HL-60 (cell line): Measurements from ENCODE around the gene SPATA6L.

ENCODE experiments used
- DNase-seq, 2 experiments: peaks; one replicate each; pipeline ENCODE4 v3.0.0-alpha.2; 2010 to 2020; ENCODE audit warnings: low read depth in 1 of 2, low spot score in 1 of 2
- H3K27ac ChIP-seq: fragments of 250-450 bp; sonication (Bioruptor Pico); replicated peaks from 2 replicates; pipeline ENCODE4 v1.5.1; 2020; ENCODE audit warnings: mild to moderate bottlenecking, moderate library complexity
- H3K27me3 ChIP-seq: fragments of 250-450 bp; sonication (Bioruptor Pico); 2 replicates; pipeline ENCODE4 v1.5.1; 2021; ENCODE audit warnings: mild to moderate bottlenecking, moderate library complexity; ENCODE audit not compliant: insufficient read depth, poor library complexity, severe bottlenecking
- H3K4me3 ChIP-seq: replicated peaks from 2 replicates; pipeline ENCODE4 v1.5.1; 2011; ENCODE audit warnings: mild to moderate bottlenecking, control low read depth, low read length; ENCODE audit not compliant: insufficient read depth
- GABPA ChIP-seq: IDR thresholded peaks from 2 replicates; pipeline ENCODE4 v1.6.1; 2012; ENCODE audit warnings: low read depth
- POLR2AphosphoS5 ChIP-seq: IDR thresholded peaks from 2 replicates; pipeline ENCODE4 v1.6.1; 2012; ENCODE audit warnings: low read depth
- SPI1 ChIP-seq: IDR thresholded peaks from 2 replicates; pipeline ENCODE4 v1.6.1; 2012; ENCODE audit warnings: low read depth, mild to moderate bottlenecking, borderline replicate concordance
- long read RNA-seq: library from polyadenylated mRNA; unstranded; transcript quantifications from one replicate; pipeline ENCODE4 v2.0.0, GENCODE V29; 2020
- TF ChIP-seq, protein P1 (sequence below): IDR thresholded peaks from one replicate; pipeline ENCODE4 v1.5.1; 2011; ENCODE audit warnings: low read length, control low read depth, inconsistent platforms; ENCODE audit not compliant: insufficient read depth
- TF ChIP-seq, protein P2 (sequence below): IDR thresholded peaks from 2 replicates; pipeline ENCODE4 v1.6.1; 2012; ENCODE audit warnings: low read depth; ENCODE audit not compliant: insufficient replicate concordance

SPATA6L gene, protein sequence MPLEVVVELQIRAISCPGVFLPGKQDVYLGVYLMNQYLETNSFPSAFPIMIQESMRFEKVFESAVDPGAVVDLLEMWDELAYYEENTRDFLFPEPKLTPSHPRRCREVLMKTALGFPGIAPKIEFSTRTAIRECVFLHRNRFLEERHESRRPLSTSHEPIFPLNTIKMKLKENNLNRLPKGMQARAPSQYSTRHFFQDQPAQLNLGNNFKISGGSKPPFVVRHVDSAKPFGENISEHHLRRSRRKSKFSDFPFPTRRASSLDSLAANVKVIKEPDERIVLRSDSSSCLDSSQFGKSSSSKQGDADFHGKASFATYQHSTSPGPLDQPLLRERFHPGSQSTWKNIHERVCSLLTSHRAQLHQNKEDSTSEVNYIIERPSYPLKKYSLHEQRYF
- long read RNA-seq, partial matches to known transcripts: 0 of 1 reads
- long read RNA-seq, other reads (novel, unspliced or antisense): 1 of 1 reads

DNA sequence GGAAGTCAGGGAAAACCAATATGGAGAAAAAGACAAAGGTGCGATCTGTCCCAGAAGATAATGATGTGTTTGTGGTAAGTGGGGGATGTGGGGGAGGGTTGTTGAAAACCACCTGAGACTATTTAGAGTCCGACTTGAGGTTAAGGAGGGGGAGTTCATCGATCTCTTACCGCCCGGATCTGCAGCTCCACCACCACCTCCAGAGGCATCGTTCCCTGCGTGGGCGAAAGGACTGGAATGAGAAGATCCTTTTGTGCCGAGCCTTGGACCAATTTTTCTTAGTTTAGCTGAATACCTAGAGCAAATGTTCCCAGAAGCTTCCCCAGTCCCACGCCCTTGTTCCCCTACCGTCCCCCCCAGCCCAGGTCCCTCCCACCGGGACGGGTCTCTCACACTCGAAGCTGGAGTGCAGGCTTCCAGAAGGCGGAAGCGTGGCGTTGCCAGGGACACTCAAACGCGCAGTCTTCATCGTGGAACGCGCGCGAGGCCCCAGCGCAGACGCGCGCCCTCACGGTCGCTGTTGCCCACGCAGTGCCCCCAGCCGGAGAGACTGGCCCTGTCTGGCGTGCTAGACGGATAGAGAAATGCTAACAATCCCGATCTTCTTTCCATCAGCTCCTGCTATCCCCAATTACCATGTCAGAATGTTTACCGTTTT is at the start of gene SPATA6L:
SPATA6L (minus strand) TSS at position 439 of the 658 bp plus-strand sequence; CDS start at position 209, 230 bp downstream.
- peak; percentile 49 for DNase-seq

DNA sequence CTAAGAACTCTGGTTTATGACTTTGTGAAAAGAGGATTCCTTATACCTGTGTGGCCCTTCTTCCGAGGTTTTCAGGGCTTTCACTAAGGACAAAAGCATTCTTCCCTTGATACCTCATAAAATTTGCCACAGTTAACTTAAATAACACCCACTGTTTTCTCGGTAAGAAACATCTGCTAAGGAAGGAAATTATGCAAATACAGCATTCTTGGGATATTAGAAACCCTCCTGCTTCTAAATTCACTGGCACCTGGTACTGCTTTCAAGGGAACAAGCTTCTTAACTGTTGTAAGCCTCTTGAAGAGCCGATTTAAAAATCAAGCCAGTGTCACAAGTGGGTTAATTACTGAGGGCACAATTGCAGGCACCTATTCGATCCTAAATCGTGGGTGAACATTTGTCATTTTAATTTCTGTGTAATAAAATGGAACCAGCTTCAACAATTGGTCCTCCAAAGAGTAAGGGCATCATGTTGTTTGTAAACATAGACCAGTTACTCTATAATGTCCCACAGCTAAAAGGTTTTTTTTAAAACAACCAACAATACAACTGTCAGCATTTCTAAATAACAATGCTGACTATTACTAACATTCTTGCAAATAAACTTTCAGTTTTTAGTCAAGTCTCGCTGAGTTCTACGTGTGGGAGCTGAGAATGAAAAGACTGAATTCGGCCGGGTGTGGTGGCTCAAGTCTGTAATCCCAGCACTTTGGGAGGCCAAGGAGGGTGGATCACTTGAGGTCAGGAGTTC is 48.2 kb upstream of the SPATA6L start:
- no peak overlapping the region for H3K27ac ChIP-seq
- no peak overlapping the region for H3K4me3 ChIP-seq
- TF ChIP-seq POLR2AphosphoS5: no peak
- TF ChIP-seq SPI1: no peak
- TF ChIP-seq, protein P1, sequence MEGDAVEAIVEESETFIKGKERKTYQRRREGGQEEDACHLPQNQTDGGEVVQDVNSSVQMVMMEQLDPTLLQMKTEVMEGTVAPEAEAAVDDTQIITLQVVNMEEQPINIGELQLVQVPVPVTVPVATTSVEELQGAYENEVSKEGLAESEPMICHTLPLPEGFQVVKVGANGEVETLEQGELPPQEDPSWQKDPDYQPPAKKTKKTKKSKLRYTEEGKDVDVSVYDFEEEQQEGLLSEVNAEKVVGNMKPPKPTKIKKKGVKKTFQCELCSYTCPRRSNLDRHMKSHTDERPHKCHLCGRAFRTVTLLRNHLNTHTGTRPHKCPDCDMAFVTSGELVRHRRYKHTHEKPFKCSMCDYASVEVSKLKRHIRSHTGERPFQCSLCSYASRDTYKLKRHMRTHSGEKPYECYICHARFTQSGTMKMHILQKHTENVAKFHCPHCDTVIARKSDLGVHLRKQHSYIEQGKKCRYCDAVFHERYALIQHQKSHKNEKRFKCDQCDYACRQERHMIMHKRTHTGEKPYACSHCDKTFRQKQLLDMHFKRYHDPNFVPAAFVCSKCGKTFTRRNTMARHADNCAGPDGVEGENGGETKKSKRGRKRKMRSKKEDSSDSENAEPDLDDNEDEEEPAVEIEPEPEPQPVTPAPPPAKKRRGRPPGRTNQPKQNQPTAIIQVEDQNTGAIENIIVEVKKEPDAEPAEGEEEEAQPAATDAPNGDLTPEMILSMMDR: no peak
- TF ChIP-seq, protein P2, sequence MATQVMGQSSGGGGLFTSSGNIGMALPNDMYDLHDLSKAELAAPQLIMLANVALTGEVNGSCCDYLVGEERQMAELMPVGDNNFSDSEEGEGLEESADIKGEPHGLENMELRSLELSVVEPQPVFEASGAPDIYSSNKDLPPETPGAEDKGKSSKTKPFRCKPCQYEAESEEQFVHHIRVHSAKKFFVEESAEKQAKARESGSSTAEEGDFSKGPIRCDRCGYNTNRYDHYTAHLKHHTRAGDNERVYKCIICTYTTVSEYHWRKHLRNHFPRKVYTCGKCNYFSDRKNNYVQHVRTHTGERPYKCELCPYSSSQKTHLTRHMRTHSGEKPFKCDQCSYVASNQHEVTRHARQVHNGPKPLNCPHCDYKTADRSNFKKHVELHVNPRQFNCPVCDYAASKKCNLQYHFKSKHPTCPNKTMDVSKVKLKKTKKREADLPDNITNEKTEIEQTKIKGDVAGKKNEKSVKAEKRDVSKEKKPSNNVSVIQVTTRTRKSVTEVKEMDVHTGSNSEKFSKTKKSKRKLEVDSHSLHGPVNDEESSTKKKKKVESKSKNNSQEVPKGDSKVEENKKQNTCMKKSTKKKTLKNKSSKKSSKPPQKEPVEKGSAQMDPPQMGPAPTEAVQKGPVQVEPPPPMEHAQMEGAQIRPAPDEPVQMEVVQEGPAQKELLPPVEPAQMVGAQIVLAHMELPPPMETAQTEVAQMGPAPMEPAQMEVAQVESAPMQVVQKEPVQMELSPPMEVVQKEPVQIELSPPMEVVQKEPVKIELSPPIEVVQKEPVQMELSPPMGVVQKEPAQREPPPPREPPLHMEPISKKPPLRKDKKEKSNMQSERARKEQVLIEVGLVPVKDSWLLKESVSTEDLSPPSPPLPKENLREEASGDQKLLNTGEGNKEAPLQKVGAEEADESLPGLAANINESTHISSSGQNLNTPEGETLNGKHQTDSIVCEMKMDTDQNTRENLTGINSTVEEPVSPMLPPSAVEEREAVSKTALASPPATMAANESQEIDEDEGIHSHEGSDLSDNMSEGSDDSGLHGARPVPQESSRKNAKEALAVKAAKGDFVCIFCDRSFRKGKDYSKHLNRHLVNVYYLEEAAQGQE: no peak
- TF ChIP-seq GABPA: no peak
- no peaks in the 10 kb centered on the region for H3K27me3 ChIP-seq
- DNase-seq: no peak

More for the DNA sequence above, at the start of gene SPATA6L:
- Histone ChIP-seq H3K27ac (no peak within 1 kb of the TSS), H3K27me3 (no peaks in the 10 kb centered on the region), H3K4me3 (peak within 1 kb of the TSS; percentile 42)
- no peak for TF ChIP-seq GABPA
- TF ChIP-seq SPI1: no peak
- TF ChIP-seq POLR2AphosphoS5: no peak; the same call in 1 of the 2 replicates
- TF ChIP-seq, protein P1: no peak
- TF ChIP-seq, protein P2: no peak

DNA sequence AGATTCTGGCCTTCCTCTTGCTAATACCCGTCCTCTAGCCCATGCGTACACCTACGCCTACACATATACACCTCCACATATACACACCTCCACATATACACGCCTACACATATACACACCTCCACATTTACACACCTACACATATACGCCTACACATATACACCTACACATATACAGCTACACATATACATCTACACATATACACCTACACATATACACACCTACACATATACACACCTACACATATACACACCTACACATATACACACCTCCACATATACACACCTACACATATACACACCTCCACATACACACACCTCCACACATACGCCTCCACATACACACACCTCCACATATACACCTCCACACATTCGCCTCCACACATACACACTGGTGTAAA is 47.6 kb upstream of the SPATA6L start:
- TF ChIP-seq POLR2AphosphoS5: no peak
- TF ChIP-seq, protein P2: no peak
- no peak for TF ChIP-seq SPI1
- TF ChIP-seq GABPA: no peak
- TF ChIP-seq, protein P1: no peak
- DNase-seq: no peak
- H3K27ac ChIP-seq: no peak overlapping the region
- H3K4me3 ChIP-seq: no peak overlapping the region
- no peaks in the 10 kb centered on the region for H3K27me3 ChIP-seq
